ENCODE measurements around the gene NR2F1-AS1.

NR2F1-AS1 gene

DNA sequence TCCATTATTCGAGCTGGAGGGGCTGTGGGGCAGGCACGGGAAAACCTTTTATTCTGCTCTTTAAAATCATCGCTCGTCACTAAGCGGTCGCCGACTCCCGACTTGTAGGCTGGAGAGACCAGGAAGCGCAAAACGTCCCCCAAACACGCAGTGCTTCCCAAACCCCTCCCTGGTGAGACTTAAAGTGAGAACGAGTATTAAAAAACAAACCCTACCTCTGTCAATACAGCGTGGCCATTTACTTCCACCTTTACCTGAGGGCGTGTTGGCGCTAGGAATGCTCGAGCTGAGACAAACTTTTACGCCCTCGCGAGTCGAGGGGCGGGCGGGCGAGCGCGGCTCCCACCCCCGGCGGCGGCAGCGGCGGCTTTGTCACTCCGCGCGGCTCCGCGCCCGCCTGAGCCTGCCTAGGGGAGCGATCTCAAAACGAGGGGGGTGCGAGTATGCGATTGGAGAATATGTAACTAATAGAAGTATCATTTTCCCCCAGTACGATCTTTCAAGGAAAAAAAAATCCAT is at the start of gene NR2F1-AS1:
TSS of gene NR2F1-AS1 (minus strand) at position 293 of the 519 bp plus-strand sequence.
- no peak for FAIRE-seq

DNA sequence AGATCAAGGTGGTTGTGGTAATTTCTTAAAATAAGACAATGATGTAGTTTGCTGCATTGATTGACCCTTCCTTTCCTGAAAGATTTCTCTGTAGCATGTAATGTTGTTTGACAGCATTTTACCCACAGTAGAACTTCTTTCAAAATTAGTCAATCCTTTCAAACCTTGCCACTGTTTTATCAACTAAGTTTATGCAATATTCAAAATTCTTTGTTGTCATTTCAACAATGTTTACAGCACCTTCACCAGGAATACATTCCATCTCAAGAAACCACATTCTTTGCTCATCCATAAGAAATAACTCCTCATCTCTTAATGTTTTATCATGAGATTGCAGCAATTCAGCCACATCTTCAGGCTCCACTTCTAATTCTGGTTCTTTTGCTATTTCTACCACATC is 45.8 kb upstream of the NR2F1-AS1 start:
- no peak for FAIRE-seq

DNA sequence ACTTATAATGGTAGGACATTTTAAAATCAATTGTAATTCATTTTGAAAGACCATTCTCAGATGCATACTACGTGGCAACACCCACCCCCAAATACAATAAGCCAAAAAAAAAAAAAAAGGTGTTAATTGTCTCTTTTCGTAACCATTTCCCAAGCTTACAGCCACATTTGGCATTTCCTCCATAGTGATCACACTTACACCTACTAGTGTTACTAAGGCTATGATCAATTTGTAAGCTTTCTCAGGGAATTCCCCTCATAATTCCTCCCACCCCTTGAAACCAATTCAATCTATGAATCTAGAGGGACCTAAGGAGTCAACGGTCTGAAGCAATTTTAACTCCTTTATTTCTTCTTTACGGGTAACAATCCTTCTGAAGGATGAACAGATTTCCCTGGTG is 42.1 kb upstream of the NR2F1-AS1 start:
- FAIRE-seq: no peak

DNA sequence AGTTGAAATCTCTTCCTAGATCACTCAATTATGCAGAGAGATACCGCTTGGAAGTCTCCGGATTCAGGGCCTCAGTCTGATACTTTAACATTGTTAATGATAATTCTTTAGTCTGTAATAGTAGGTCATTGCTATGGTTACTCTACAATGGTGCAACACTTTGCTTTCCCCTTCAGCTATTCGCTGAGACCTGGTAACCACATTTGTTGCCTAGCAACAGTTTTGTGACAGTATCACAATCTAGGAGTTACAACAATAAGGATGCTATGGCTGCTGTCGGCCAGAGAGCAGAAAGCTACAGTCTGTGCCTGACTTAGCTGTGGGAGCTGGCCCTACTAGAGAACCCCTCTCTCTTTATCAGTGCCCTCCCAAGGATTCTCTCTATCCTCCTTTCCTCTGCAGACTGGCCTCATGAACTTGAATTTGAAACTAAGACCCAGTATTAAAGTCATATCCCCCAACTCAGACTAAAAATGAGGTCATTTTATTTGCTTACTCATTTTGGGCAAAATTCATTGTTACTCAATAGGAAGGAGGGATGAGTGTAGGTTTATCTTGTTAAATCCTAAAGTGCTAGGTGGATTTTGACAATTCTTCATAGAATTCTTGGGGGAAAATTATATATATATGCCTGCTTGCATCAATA is 41.3 kb upstream of the NR2F1-AS1 start:
- FAIRE-seq: peak; percentile 99

DNA sequence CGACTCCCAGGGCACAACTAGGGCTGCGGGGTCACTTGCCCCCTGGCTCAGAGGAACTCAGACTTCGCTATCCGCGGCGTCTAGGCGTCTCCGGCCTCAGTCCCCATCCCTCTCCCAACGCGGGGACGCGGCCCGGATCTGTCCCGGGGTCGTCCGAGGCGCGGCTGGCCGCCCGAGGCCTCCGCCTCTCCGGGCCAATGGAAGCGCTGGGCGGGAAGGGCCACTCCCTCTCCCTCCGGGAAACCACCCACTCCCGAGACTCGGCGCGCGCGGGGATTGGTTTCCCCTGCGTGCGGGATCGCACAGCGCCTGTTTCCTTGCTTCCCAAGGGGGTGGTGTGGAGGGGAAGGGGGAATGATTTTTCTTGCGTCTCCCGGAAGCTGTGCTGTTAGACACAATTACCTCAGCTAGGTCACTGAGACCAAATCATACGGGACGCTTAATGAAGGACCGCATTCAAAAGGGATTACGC is 40.3 kb upstream of the NR2F1-AS1 start:
- FAIRE-seq: no peak

DNA sequence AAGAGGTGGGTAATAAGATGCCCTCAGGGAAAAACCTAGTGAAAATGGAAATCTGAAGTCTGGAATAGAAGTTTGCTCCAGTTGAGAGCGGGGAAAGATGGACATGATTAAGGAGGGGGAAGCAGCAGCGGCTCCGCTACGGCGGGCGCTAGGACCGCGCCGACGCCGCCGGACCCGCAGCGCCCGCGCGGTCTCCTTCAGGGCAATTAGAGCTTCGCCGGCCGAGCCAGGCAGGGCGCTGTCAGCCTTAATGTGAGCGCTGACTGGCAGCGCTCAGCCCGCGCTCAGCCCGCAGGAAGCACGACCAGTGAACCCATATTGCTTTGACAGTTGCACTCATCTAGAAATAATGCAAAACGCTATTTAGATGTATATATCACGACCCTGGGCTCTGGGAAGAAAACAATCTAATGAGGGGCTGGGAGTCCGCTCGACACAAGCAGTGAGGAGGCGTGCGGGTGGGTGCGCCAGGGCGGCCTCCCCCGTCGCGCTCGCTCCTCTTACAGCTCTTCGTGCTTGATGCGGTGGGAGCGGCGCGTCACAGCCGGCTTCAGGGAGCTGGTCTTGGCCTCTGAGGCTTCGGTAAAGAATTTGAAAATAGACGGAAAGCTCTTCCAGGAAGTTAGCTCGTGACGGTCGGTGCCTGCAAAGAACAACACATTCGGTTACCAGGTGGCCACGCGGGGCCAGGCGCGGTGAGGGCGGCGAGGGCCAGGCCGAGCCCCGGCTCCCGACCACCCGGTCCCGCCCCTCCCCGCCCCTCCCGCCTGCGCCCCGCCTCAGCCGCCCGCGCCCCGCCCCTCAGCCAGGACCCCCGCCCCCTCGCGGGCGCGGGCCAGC is 39.7 kb upstream of the NR2F1-AS1 start:
- no peak for FAIRE-seq

DNA sequence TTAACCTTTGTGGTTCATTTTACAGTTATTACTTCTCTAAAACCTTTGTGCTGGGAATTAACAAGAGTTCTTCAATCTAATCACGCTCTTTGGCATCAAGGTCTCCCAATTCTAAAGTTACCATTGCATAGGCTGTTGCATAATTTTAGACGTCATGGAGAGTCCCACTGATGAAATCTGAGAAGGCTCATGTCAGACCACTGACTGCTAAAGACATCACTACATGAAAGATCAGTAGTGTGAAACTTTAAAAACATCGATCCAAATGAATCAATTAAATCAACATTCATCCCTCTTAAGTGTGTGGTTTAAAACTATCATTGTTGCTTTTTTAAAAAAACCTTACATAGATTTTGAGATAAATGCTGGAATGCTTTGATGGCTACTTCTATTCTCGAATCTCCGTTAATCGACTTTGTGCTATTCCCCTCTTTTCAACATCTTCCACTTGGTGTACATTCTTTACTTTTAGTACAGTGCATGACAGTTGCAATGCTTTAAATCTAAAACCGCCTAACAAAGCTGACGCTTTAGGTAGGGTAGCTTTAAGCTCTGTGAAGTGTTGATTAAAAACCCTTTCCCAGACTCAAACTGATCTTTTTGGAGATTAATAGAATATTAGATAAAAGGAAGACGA is 35.6 kb upstream of the NR2F1-AS1 start:
- FAIRE-seq: no peak

DNA sequence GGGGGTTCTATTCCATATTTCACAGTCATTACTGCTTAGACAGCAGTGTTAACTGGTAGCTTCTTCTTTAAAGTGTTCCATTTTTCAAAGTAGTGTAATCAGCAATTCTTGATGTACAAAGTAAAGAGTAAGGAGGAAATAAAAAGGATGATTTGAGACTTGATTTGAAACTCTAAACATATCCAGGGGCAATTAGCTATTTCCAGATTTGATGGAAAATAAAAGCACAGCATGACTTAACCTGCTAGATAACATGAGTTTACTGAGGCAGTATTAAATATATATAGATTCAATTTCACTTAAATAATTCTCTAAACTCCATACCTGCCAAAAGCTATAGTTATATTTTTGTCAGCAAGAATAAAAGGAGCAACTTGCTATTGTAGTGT is 31.8 kb upstream of the NR2F1-AS1 start:
- no peak for FAIRE-seq

DNA sequence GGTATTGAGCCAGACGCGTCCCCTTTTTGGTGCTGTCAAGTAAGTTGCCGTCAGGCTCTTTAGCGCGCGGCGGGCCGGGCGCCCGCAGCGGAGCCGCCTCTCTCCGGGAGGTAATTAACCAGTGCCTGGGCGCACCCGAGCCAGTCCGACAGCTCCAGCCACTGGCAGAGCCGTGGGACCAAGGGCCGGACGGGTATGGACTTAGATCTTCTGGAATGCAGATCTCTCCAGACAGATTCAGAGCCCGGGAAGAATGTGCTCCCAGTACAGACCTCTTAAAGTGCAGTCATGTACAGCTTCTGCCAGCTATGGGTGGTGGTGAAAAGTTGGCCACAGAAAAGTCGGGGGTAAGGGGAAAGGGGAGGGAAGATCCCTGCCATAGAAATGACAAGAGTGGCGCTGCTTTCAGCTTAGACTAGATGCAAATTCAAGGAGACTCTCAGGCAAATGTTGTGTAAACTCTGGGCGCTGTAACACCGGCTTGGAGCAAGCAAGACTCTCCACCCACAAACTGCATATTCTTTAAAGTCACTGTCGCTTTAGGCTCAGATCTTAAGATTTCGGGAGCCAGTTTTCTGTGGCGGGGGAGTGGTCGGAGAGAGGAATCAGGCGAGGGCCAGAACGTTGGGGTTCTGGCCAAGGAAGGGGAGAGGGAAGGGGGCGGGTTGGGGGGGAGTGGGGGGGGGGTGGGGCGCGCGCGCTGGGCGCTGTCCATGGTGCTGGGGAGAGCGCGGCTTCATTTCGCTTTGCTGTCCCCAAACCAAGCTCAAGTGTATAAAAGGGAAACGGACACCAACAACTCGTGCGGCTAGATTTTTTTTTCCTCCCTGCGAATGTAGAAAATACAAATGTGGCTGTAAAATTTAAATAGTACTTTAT is 31.2 kb upstream of the NR2F1-AS1 start:
- FAIRE-seq: no peak

DNA sequence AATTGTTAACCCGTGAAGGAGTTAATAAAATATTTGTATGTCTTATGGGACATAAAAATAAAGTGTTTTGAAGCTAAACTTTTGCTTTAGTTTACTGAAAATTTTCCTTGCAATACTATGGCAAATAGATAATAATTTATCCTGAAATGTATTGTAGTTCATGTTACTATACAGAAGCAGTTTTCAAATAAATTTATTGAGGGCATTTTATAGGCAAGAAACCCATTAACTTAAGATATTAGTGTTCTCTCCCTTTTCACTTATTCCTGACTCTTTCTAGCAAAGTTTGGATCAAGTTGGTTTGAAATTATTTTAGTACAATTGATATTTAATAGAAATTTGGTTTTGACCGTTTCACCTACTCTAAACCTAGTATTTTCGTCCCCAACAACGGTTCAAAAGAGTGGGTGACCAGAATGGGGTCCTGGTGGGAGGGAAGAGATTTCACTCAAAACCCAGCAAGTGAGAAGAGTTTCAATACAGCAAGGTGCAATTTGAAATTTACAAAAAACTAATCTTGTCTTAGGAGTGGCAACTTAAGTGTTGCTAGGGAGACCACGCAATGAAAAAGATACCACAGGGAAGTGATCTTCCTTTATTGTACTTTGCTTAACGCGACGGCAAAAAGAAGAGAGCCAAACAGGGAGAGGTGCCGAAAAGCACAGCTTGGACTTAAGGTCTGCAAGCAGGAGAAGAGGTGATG is 30.4 kb upstream of the NR2F1-AS1 start:
- FAIRE-seq: no peak

DNA sequence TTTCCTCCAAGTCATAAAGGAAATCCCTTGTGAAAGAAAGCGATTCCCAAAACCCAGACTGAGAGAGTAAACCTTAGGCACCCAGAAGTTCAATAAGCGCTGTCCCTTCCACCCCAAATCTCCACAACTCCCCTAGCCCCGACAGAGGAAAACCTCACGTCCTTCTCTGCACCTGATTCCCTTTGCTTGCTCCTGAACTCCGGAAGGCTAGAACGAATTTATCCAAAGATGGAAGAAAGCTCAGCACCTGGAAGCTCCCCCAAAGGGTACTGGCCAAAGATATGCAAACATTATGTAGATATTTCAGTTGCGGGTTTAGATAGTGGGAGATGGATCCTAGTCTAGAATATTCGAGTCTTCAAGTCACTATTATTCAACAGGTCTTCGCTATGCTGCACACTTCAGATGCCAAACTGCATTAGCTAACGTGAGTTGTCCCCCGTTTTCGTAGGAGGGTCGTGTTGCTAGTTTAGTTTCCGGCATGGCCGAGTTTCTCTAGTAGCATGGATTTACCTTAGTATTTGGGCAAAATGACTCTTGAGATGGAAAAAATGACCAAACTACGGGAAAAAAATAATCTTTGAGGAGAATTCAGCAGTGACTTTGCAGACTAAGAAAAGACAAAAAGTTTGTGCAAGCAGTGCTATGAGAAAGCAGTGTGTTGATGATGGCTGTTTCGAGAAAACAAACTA is 29.7 kb upstream of the NR2F1-AS1 start:
- FAIRE-seq: no peak

DNA sequence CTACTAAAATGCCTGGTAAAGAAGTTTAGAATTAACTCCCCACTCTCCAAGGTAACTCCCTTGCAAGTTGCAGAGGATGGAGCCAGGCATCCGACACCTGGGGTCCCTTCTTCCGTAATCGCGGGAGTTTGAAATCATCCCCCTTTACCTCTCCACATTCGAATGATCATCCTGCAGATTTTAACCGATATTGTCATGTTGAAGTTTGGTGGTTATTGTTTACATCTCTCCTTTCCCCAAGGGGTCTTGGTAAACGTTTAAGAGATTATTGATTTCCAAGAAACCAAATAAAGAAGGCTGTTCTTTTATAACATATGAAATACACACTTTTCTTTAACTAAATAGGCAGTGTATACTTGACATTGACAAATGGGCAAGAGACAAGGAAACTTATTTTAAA is 28.7 kb upstream of the NR2F1-AS1 start:
- FAIRE-seq: no peak

DNA sequence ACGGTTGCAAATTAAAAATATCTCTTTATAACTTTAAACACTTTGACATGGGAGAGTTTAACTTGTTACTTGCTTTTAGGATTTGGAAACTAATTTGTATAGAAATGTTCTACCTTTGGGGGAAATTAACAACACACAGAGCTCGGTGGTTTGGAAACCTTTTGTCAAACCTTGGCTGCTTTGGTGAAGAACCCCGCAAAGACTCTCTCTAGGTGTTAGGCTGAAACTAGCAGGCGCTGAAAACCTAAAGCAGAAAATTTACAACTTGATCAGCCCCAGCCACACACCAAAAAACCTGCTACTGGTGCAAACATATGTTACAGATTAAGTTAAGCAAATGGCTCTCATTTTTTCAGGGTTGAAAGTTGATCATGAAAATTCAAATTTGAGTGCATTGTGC is 27.8 kb upstream of the NR2F1-AS1 start:
- no peak for FAIRE-seq

DNA sequence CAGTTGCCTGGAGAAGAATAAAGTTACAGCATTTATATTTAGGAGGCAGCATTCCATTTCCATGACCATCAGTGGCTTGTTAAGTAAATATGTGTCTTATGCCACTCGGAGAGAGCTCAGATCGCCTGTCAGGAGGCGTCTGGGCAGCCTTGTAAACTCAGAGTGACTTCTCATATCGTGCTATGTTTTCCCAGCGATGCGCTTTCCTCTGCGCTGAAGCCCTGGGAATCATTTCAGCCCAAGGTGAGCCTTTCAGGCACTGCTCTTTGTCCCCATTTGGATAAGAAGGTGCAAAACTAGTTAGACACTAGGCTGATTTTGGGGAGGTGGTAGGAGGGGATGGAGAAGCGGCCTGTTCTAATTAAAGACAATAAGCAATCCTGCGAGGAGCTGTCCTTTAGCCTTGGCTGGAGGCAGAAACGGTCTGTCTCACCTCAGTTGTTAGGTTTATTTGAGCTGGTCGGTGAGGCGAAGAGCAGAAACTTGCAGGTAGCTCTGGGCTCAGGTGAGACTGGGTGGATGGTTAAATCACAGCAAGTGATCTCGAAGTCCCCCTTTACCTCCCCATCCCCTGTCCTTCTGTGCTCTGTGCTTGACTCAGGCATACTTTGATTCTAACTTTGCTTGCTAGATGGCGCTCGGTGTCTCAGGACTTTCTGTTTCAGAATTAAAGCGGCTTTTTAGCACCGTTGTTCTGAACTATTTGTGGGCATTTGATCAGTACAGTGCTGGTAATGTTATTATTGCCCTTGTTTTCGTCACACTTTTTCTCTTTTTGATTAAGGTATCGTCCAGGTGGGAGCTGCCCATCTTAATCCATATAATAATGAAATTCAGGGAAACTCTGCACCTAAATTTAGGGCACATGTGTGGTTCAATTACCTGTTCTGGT is 26.6 kb upstream of the NR2F1-AS1 start:
- FAIRE-seq: no peak

DNA sequence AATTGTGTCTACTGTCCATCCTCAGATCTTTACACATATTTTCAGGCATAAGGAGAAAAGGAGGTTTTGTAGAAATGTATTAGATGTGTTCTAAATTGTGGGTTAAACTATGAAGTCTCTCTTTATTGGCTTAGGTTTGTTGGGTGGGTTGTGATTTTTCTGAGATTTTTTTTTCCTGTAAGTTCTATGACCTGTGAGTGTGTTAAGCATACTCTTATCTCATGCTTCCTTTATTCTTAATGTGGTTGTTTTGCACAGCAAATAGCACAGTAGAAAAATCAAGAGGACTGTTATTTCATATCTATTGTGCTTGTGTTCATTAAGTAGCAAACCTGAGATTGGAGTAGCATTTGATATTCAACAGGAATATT is 25.3 kb upstream of the NR2F1-AS1 start:
- no peak for FAIRE-seq

DNA sequence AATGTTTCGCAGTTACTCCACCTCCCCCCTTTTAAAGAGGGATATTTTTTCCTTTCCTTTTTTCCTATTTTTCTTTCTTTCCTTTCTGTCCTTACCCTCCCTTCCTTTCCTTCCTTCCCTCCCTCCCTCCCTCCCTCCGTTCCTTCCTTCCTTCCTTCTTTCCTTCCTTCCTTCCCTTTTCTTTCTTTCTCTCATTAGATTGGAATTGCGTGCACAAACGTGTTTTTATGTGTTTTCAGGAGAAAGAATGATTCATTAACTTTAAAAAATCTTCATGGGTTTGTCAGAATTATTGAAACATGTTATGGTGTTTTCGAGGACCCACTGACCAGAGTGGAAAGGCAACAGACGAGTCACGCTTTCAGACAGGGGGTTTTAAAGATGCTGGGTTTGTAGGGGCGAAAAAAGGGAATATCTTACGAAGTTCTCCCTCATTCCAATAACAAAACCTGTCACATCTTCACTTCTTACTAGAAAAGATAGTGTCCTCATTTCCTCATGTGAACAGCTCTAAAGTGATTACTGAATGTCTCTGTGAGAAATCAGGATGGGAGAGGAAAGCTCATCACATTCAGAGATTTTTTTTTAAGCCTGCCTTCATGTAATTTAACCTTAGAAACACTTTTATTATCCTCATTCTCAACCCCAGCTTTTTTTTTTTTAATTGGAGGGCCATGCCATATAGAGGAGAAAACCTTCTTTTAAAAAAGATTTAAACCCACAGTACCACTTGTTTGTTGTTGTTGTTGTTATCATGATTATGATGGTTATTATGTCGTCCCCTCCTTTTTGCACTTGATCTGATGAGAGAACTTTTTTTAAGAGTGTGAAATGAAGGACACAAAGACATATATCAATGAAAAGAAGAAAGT is 23.9 kb upstream of the NR2F1-AS1 start:
- FAIRE-seq: no peak

DNA sequence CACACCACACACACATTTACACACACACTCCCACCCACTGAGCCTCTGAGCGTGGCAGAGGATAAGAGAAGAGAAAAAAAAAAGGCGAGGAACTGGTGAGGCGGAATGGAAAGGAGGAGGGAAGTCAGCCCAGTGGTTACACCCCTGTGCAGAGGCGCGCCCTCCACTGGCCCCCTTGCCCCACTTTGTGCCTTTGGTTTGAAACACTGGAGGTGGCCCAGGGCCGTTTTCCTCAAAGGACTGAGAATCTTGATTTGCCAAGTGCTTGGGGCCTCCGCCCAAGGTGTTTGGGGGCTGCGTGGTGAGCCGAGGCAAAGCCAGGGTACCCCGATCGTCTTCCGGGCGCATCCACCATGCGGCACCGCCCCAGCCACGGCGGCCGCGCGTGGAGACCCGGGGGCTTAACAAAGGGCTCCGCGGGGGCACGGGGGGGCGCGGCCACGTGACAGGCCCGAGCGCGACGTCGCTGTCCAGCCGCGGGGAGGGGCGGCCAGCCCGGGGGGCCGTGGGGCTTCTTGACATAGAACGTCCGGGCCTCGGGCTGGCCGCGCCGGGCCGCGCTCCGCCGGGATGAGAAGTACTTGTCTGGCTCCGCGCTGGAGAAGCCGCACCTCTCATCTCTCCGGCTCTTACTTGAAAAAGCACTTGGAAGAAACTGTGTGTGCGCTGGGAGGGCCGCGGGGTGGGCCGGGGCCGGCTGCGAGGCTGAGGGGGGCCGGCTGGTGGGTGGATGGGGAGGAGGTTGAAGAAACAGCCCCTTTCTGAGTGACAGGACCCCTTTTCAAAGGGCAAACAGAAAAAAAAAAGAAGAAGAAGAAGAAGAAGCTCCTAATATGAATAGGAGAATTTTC is 23.0 kb upstream of the NR2F1-AS1 start:
- no peak for FAIRE-seq

DNA sequence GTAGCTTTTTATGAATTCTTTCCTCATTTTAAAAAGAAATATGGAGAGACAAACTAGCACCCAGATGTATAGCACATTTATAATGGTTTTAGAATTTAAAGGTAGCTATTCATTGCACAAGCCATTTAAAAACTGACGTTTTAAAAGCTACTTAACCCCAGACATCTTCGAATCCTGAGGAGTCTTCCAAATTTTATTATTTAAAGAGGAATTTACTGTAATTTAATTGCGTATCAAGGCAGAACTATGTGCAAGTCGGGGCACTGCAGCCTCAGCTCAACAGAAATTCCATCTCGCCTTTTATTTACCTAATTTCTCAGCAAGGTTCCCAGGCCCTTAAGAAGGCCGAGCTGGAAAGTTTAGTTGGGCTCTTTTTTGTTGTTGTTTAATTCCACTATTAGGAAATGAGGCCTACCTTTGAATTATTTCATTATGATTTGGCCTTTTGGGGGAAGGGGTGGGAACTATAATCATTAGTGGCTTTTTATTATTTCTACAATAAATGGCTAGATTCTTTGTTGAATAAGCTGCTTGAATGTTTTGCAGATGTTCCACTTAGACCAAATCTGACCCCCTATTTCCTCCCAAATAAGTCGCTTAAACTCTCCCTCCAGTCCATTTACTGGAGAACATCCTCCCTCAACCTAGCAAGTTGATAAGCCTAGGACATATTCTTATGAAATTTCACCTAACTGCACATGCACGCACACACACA is 22.2 kb upstream of the NR2F1-AS1 start:
- no peak for FAIRE-seq
